Esophagus muscularis mucosa (tissue), 4 donors: ENCODE measurements around the gene PTGER2.

Experiments
- CTCF ChIP-seq, 3 experiments: fragments of 200-600 bp in 2 of 3; fragments of 450-650 bp in 1 of 3; sonication (generic) in 2 of 3; IDR thresholded peaks; one replicate each; pipeline ENCODE4 v1.5.1; 2017 to 2019; ENCODE audit warnings: antibody characterized with exemption in 3 of 3, mild to moderate bottlenecking in 2 of 3, moderate library complexity in 1 of 3
- EP300 ChIP-seq: sonication (generic); formaldehyde crosslinking; IDR thresholded peaks from one replicate; pipeline ENCODE4 v1.6.1; 2017; ENCODE audit warnings: antibody characterized with exemption
- POLR2A ChIP-seq: fragments of 450-650 bp; IDR thresholded peaks from one replicate; pipeline ENCODE4 v1.6.1; 2017; ENCODE audit warnings: antibody characterized with exemption, moderate library complexity, mild to moderate bottlenecking, low read depth
- POLR2AphosphoS5 ChIP-seq, 2 donors: sonication (generic); formaldehyde crosslinking; IDR thresholded peaks; one replicate each; pipeline ENCODE4 v1.6.1; 2017; ENCODE audit warnings: antibody characterized with exemption in 2 of 2

- no peak for TF ChIP-seq CTCF (IDR thresholded peaks at IDR 0.05)
- no peak for TF ChIP-seq POLR2A
- no peak for TF ChIP-seq EP300
- no peak for TF ChIP-seq POLR2AphosphoS5 (IDR thresholded peaks at IDR 0.05)
These were observed 13.5 kb downstream of the PTGER2 start for GRCh38 chr14:52327374-52328226.
